Left forelimb (tissue), 1 donor: ENCODE results near the gene CYTIP.

ENCODE experiments used
- DNase-seq: peaks from one replicate; pipeline ENCODE4 v3.0.0-alpha.2; 2018; ENCODE audit warnings: low spot score

Gene CYTIP

DNA sequence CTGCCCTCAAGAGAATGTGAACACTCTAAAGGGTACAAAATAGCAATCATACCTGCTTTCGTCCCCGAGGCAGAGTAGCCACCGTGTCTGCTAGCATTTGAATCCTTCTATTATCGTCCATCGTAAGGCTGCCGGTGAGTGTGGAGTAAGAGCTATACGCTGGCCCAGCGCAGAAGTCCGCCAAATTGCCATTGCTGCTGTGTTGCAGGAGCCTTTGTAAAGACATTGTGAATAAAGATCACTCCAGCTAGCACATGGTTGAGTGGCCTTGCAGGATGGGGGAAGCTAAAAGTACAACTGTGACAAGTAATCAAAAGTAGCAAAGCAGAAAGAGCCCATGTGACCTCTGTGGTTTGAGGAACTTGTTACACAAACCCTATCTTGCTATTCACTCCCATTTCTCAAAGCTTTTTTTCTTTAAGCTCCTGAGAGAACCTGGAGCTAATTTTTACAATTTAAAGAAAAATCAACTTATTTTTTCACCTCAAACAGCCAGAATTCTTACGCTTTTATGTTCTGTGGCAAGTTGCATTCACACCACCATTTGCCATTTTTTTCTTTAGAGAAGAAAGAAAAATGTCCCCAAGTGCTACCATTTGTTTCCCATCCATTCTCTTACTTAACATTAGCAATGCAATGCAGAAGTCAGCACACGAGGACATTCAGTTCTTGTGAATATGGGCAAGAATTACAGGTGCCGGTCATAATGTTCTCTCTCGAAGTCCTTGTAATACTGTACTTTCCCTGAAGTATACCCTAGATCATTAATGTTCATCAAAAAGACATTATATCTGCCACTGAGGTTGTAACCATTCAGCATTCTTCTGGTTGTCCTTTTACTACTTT is at the start of gene CYTIP:
Gene CYTIP (minus strand): TSS at position 295 of the 846 bp plus-strand sequence. CDS start 69 bp downstream, at position 226.
- no peak for DNase-seq

DNA sequence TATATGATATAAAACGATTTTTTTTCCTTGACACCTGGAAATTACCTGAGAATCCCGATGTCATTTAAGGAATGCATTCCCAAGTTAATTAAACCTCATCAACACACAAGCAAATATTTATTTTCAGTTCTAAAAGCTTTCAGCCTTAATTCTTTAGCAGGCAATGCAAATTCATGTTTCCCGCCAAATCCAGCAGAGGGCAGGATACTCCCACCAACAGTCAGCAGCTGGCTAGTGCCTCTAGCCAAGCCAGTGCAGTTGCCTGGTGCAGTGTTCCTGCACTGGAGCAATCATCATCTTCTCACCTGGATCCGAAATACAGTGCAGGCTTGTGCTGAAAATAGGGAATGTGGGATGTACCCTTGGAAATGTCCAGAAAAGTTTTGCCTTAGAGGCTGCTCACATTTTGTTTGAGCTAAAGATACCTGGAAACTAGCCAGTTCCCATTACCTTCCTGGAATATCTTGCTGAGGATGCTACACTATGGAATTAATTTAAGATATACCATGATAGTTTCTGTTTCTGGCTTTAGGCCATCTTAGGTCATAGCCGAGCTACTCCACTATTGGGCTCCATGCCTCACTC is 48.4 kb upstream of the CYTIP start:
- no peak for DNase-seq

DNA sequence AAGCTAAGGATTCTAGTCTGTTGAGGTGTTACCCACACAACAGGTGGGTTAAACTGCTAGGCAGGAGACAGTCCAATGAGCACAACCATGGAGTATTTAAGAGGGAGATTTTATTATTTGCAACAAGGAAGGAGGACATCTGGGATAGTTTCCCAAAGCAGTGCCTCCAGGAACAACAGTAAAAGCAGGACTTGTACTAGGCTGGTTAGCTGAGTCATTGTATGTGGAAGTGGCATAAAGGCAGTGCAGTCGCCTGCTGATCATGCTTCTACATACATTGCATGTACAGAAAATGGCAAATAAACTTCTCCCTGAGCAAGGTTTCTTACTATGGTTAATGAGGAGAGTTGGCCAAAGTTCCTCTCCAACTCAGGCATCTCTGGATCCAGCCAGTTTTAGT is 46.1 kb upstream of the CYTIP start:
- no peak for DNase-seq

GRCh38 chr2:157488877-157489276 is 45.0 kb upstream of the CYTIP start:
- DNase-seq, result no peak

DNA sequence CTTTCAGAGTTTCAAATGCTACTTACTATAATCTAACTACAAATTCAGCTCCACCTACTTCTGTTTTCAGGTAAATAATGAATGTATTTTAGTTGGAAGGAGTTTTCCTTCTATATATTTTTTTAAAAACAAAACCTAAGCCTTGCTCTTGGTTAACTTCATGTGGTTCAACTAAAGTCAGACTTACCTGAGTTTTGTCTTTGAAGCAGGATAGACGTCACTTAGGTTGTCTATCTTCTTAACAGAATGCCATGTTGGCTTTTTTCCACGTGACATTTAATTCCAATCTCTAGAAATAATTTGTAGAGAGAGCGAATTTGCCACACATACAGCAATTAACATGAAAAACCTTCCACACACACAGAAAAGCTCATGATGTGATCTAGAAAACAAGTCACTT is 43.9 kb upstream of the CYTIP start:
- DNase-seq, result no peak

GRCh38 chr2:157487271-157487610 is 43.4 kb upstream of the CYTIP start:
- DNase-seq, result no peak

DNA sequence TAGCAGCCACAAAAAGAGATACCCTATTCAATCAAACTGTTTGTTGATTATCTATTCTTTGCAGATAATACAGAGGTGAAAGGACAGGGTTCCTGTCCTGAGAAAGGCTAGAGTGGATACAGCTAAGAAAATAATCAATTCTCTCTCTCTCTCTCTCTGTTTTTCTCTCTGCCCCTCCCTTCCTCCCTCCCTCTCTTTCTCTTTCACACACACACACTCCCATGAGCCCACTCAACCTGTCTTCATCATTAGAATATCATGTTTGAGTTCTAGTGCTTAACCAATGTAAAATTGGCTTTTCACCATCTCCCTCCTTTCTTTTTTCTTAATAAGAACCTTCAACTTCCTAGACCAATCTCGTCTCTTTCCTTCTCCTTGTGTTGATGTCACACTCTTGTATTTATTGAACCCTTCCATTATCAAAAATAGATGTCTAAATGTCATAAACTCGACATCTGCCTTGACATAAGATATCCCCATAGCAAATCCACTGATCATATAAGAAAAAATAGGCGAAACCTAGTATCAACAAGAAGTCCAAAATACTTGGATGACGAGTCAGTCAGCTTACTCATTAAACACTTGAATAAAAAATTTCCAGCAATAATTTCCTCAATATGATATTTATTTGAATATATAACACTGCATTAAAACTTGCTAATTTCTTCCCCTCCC is 42.8 kb upstream of the CYTIP start:
- no peak for DNase-seq

DNA sequence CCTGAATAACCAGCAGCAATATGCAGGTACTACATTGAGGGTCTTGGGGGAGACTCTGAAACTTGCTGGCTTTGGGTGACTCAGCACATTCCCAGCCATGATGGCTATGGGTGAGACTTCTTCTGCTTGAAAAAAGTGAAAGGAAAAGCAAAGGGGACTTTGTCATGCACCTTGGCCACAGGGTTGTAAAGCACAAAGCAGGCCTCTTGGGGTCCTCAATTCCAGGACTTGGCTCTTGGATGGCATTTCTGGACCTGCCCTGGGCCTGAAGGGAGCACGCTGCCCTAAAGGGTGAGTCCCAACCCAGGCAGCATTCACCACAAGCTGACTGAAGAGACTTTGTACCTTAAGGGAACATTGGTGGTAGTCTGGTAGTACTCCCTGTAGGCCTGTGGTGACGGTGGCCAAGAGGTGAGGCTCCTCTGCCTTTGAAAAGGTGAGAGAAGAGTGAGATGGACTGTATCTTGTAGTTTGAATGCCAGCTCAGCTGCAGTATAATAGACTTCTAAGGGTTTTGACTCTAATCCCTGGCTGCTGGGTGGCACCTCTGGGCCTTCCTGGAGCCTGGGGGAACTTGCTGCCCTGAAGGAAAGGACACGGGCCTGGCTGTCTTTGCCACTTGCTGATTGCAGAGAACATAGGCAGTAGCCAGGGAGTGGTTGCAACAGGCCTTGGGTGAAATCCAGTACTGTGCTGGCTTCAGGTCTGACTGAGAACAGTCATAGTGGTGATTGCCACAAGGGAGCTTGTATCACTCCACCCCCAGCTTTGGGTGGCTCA is 36.5 kb upstream of the CYTIP start:
- no peak for DNase-seq

DNA sequence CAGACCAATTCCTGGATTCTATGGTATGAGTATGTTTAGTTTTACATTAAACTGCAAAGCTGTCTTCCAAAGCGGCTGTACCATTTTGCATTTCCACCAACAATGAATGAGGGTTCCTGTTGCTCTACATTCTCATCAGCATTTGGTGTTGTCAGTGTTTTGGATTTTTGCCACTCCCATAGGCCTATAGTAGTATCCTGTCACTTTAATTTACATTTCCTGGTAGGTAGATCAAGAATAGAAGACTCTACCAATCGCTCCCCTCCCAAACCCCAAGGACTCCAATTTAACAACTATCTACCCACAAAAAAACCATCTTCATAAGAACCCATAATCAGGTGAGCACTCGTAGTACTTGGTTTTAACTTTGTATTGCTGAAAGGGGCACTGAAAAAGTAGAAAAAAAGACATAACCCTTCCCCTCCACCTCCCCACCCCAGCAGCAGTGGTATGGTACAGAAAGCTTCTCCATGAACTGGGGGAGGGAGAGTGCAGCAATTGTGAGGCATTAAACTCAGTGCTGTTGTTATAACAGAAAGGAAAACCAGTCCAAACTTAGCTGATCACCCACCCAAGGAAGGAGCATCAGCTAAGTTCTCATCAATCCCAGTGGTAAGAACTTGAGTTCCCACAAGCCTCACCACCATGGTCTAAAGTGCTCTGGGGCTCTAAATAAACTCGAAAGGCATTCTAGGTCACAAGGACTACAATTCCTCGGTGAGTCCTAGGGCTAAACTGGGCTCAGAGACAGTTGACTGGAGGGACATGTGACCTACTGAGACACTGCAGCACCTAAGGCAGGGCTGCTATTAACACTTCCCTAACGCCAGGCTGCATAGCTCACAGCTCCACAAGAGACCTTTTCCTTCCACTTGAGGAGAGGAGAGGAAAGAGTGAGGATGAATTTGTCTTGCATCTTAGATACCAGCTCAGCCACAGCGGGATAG is 35.5 kb upstream of the CYTIP start:
- DNase-seq, result no peak

GRCh38 chr2:157477919-157478318 is 34.0 kb upstream of the CYTIP start:
- no peak for DNase-seq

DNA sequence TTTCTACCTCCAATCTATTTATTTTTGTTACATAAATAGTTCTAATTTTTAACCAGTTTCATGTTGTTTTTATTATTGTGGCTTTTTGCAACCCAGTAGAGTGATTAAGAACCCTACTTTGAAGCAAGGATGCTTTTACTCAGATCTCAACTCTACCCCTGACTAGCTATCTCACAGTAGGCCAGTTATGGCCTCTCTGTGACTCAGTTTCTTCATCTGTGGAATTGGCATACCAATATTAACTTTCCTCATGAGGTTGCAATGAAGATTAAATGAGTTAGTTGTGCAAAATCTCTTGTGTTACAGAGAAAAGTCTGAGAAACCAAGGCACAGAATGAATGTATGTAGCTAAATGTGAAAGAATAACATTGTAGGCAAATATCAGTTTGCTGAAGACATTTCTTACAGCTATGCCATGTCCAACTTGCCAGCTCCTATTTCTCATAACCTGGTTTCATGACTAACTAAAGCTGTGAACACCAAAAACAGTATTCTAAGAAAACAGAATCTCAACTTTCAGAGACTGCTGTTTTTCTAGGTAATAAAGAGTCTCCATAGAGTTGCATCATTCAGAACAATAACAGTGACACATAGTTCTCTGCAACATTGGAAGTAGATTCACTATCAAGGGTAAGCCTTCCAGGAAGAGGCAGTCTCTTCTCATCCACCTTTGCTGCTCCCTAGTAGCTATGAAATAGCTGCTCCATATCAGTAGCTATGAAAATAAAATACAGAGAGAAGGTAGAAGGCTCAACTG is 33.2 kb upstream of the CYTIP start:
- no peak for DNase-seq

DNA sequence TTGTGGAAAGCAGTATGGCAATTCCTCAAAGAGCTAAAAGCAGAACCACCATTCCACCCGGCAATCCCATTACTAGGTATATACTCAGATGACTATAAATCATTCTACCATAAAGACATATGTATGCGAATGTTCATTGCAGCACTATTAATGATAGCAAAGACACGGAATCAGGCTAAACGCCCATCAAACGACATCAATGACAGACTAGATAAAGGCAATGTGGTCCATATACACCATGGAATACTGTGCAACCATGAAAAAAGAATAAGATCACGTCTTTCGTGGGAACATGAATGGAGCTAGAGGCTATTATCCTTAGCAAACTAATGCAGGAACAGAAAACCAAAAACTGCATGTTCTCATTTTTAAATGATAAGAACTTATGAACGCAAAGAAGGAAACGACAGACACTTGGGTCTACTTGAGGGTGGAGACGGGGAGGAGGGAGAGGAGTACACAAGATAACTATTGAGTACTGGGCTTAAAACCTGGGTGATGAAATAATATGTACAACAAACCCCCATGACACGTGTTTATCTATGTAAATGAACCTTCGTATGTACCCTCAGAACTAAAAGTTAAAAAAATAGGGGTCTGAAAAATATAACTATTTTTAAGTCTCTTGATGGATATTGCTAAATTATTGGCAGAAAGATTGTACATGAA is 32.0 kb upstream of the CYTIP start:
- DNase-seq, result no peak

- no peak for DNase-seq
Measured at GRCh38 chr2:157473581-157473980, 29.7 kb upstream of the CYTIP start.

DNA sequence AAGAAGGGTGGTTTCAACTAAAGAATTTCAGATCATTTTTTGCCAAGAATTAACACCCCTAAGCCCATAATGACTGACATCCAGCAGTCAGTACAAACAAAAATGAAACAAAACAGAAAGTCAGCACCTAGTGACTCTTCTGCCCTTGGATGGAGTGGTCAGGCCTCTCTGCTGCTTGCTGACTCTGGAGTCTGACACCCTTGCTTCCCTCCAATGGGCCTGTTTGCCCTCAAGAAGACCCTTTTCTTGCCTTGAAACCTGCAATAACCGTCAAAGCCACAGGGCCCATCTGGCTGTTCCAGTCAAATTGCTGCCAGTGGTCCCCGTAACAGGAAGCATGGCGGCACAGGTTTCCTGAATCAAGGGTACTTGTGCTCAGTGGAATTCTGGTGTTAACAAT is 27.2 kb upstream of the CYTIP start:
- no peak for DNase-seq

DNA sequence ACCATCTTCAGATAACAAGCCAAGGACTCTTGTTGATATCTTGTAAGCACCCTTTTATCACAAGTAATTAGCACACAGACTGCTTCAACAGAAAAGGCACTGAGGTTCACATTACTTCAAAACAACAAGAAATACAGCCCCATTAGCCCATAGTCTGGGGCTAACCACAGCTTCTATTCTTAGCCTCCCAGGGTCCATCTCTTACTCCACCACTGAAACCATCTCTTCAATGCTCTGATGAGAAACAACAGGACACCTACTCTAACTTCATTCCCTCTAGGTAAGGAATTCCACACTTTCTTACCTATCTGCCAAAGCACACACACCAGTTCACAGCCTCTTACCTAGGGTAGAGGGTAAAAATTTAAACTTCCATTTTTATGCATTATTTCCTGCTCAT is 26.4 kb upstream of the CYTIP start:
- DNase-seq, result no peak

- DNase-seq, result no peak
Measured at GRCh38 chr2:157469726-157470125, 25.8 kb upstream of the CYTIP start.

DNA sequence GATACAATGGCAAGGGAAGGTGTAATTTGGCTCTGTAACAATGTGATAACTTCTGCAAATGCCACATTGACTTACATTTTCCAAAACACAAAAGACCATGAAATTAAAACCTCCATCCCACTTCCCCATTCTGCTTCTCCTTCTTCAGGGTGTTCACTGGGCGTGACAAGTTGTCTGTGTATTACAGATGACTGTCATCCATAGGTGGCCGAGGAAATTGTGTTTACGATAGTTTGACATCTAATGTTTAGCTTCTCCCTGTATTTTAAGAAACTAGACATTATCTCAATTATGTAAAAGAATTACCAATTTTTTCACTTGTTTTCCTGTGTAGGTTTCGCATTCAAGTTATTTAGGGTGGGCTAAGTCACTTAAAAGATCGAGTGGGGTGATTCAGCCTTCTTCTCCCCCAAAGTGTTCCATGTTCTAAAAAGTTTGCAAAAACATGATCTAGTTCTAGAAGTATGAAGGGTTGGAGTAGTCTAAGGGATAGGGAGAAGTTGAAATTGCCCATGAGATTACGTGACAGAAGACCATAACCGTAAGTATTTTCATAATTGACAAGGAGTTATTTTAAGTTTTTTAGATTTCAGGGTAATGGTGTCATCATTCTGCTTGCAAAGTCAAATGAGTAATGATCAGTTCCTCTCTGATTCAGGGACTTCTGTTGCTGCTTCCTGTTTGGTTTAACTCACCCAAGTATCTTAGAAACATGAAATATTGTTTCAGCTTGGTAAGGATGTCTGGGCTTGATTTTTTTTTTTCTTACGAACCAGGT is 25.2 kb upstream of the CYTIP start:
- no peak for DNase-seq

- no peak for DNase-seq
Measured at GRCh38 chr2:157466764-157467163, 22.9 kb upstream of the CYTIP start.

GRCh38 chr2:157465554-157465953 is 21.7 kb upstream of the CYTIP start:
- DNase-seq, result no peak
